Measurements from ENCODE around the gene MFAP4. TPM values are rescaled to one million over a fixed set of nuclear protein-coding genes. Genes with fewer than 3 reads are reported as not detected.

The MFAP4 gene
- total RNA-seq, 1 experiment from 2014 or later, result 1.5 TPM

- H3K79me2 ChIP-seq (ENCODE audit: insufficient read depth, low read length), result no peaks in the 10 kb centered on the region
- no peaks in the 10 kb centered on the region for H4K20me1 ChIP-seq (ENCODE audit: control insufficient read depth, insufficient read depth, insufficient read length)
- H2BK120ac ChIP-seq (ENCODE audit: low read depth, low read length, poor library complexity, severe bottlenecking), result no peak overlapping the region
- no peaks in the 10 kb centered on the region for H3K79me1 ChIP-seq (ENCODE audit: insufficient read depth, low read depth, low read length, poor library complexity, severe bottlenecking)
- H3K4me3 Mint-ChIP-seq, result no peak overlapping the region
- H3K56ac ChIP-seq (ENCODE audit: insufficient read length, low read depth, low read length), result no peak overlapping the region
- H3K4ac ChIP-seq (ENCODE audit: low read depth, low read length), result no peak overlapping the region
- no peak overlapping the region for H3K14ac ChIP-seq (ENCODE audit: insufficient read depth, low read length)
- H3K23ac ChIP-seq (ENCODE audit: insufficient read length, low read depth, low read length), result no peak overlapping the region
- no peak overlapping the region for H3K4me2 ChIP-seq (ENCODE audit: insufficient read depth, insufficient read length, low read length)
- H2BK12ac ChIP-seq (ENCODE audit: insufficient read length, low read depth, low read length), result no peak overlapping the region
- TF ChIP-seq CTCF (conservative IDR thresholded peaks at IDR 0.05), result no peak
- no peak overlapping the region for H2AK5ac ChIP-seq (ENCODE audit: insufficient read length, low read length)
- H3K9me3 Mint-ChIP-seq, result no peaks in the 10 kb centered on the region
- no peak overlapping the region for H4K5ac ChIP-seq (ENCODE audit: insufficient read length, low read depth, low read length)
- H2AFZ ChIP-seq (ENCODE audit: low read length), result no peak overlapping the region
- no peak overlapping the region for H3K27ac ChIP-seq (ENCODE audit: insufficient read length, low read depth, low read length)
- H2BK20ac ChIP-seq (ENCODE audit: low read depth, low read length, poor library complexity, severe bottlenecking), result no peak overlapping the region
- H3K18ac ChIP-seq (ENCODE audit: insufficient read length, low read depth, low read length), result no peak overlapping the region
- H3K27me3 ChIP-seq (ENCODE audit: insufficient read depth, low read length), result no peaks in the 10 kb centered on the region
- no peaks in the 10 kb centered on the region for H3K9me3 ChIP-seq (ENCODE audit: control insufficient read depth, low read depth, low read length)
- no peak overlapping the region for H2BK5ac ChIP-seq (ENCODE audit: insufficient read length, low read length)
- H3K23me2 ChIP-seq (ENCODE audit: insufficient read length, low read depth, low read length, poor library complexity, severe bottlenecking), result no peaks in the 10 kb centered on the region
- H3T11ph ChIP-seq (ENCODE audit: low read length), result no peak overlapping the region
- WGBS (ENCODE audit: extremely low coverage, insufficient read length, low lambda C conversion rate), result no CpG with 5 or more reads among the region's 8 CpGs
- no peak overlapping the region for H3K9ac ChIP-seq (ENCODE audit: extremely low read depth, insufficient read length, low read length)
- no peak overlapping the region for H2BK15ac ChIP-seq (ENCODE audit: low read depth, low read length)
- no peak overlapping the region for H4K8ac ChIP-seq (replicated peaks; ENCODE audit: insufficient read length, low read depth, low read length)
- H3K27me3 Mint-ChIP-seq (ENCODE audit: low read depth), result no peaks in the 10 kb centered on the region
- no peak overlapping the region; a peak in 1 of 7 replicates for H3K27ac Mint-ChIP-seq
- H3K36me3 Mint-ChIP-seq (ENCODE audit: insufficient read depth in 1 of 3, low read depth in 3 of 3), result peaks cover 0 to 9% (median 6%) of the 10 kb centered on the region in 3 experiments; a peak in 2 of 7 replicates
- H3K4me1 Mint-ChIP-seq, result peaks cover 4 to 20% of the 10 kb centered on the region in 2 experiments
- DNase-seq, result peak; percentile 42
- peaks cover 2% of the 10 kb centered on the region; the same call in 1 of the 2 replicates for H3K4me1 ChIP-seq (ENCODE audit: insufficient read depth, low read length)
- no peak overlapping the region for H4K91ac ChIP-seq (ENCODE audit: insufficient read length, low read depth, low read length)
These were observed 14.0 kb downstream of the MFAP4 start for GRCh38 chr17:19372866-19373504.

All from H9 (cell line).